SJSA1 (cell line): ENCODE results near the gene SLC19A3. TPM values are rescaled to one million over a fixed set of nuclear protein-coding genes. Genes with fewer than 3 reads are reported as not detected.
"Not testable (repeated sequence)": the region's sequence is repeated elsewhere in the genome, so short reads cannot be mapped to it uniquely, and the experiment has no call there.

ENCODE experiments used
- DNase-seq, 2 experiments: peaks; one replicate each; pipeline ENCODE4 v3.0.0-alpha.2; 2015 to 2020; ENCODE audit warnings: low spot score in 2 of 2, low read depth in 1 of 2
- H3K27ac ChIP-seq: fragments of 250-450 bp; sonication (Bioruptor Pico); 2 replicates; pipeline ENCODE4 v1.5.1; 2020; ENCODE audit warnings: mild to moderate bottlenecking, moderate library complexity
- H3K27me3 ChIP-seq: fragments of 250-450 bp; sonication (Bioruptor Pico); replicated peaks from 2 replicates; pipeline ENCODE4 v1.5.1; 2020; ENCODE audit warnings: mild to moderate bottlenecking, moderate library complexity
- H3K36me3 ChIP-seq: fragments of 250-450 bp; sonication (Bioruptor Pico); 2 replicates; pipeline ENCODE4 v1.5.1; 2020; ENCODE audit warnings: mild to moderate bottlenecking
- H3K4me1 ChIP-seq: fragments of 250-450 bp; sonication (Bioruptor Pico); replicated peaks from 2 replicates; pipeline ENCODE4 v1.6.1; 2021; ENCODE audit warnings: mild to moderate bottlenecking
- H3K4me3 ChIP-seq: fragments of 250-450 bp; sonication (Bioruptor Pico); 2 replicates; pipeline ENCODE4 v1.5.1; 2020; ENCODE audit warnings: mild to moderate bottlenecking
- H3K9me3 ChIP-seq: fragments of 250-450 bp; sonication (Bioruptor Pico); replicated peaks from 2 replicates; pipeline ENCODE4 v1.5.1; 2020; ENCODE audit warnings: mild to moderate bottlenecking
- total RNA-seq: library from RNA; depleted of rRNA; stranded (reverse); fragments of >200 nt; shearing (Covaris generic); gene quantifications from 2 replicates; pipeline ENCODE4 v1.2.3, GENCODE V29; 2014; rRNA removed

SLC19A3 gene
- total RNA-seq = not detected in 2 replicates

- H3K27ac ChIP-seq = no peak within 1 kb of the TSS
These were observed at the start of gene SLC19A3 for GRCh38 chr2:227717687-227718567. SLC19A3 (minus strand) TSS chr2:227718028; CDS start chr2:227702318, 15,710 bp downstream.

DNA sequence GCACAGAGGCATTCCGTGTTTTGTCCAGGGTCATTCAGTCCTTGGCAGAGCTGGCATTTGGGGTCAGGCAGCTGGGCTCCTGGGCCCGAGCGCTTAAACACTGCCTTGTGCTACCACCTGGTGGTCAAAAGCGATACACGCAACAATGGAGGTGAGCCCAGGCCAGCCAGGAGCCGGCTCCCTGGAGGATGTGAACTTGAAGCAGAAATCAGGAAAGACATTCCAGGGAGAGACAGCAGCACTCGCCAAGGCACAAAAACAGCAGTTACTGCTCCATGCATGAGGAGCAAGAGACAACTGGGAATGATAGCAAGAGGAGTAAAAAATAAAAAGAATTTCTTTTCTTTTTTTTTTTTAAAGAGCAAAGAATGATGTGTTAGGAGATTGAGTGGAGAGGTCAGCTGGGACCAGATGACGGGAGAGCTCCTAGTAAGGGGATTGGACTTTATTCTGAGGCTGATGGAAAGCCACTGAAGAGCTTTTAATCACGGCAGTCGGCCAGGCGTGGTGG is 48.6 kb upstream of the SLC19A3 start:
- DNase-seq = peak; percentile 58 to 76
- no peaks in the 10 kb centered on the region for H3K36me3 ChIP-seq
- peaks cover 4% of the 10 kb centered on the region; the same call in 1 of the 2 replicates for H3K4me1 ChIP-seq
- H3K27me3 ChIP-seq = no peaks in the 10 kb centered on the region
- no peak overlapping the region for H3K27ac ChIP-seq
- H3K4me3 ChIP-seq = no peak overlapping the region
- no peaks in the 10 kb centered on the region for H3K9me3 ChIP-seq

More at GRCh38 chr2:227717687-227718567, at the start of gene SLC19A3:
- H3K4me1 ChIP-seq = 0 out of 2 replicates have a peak, but pooled peaks cover 4% of the 10 kb centered on the region
- no peaks in the 10 kb centered on the region; the same call in 1 of the 2 replicates for H3K9me3 ChIP-seq
- no peaks in the 10 kb centered on the region for H3K36me3 ChIP-seq
- DNase-seq = peak; percentile 37 to 53
- peak within 1 kb of the TSS; percentile 21 for H3K4me3 ChIP-seq
- peaks cover 5% of the 10 kb centered on the region; the same call in 1 of the 2 replicates for H3K27me3 ChIP-seq

DNA sequence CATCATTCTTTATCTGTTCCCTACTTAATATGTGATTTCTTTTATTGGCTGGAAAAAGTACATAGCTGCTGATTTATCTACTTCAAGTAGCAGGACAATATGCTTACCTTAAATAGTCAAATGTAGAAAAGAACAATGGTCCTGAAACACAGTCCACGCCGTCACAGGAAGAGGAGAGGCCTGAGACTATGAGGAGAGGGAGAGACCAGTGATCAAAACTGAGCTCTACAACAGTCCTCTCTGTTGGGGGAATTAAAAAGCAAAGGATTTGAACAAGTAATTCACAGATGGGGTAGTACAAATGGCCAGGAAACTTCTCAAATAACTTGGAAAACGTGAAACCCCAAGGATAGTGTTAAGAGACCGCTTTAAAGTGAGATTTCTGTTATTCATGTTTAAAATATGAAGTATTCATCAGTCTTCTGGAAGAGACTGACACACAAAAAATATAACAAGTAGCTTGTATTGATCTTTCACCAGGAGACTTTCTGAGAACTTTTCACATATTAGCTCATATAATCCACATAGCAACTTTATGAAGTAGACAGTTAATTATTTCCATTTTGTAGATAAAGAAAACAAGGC is 48.1 kb upstream of the SLC19A3 start:
- Histone ChIP-seq H3K27ac (no peak overlapping the region), H3K36me3 (no peaks in the 10 kb centered on the region), H3K27me3 (no peaks in the 10 kb centered on the region), H3K4me1 (peaks cover 4% of the 10 kb centered on the region; the same call in 1 of the 2 replicates), H3K9me3 (no peaks in the 10 kb centered on the region), H3K4me3 (no peak overlapping the region)
- DNase-seq = no peak

DNA sequence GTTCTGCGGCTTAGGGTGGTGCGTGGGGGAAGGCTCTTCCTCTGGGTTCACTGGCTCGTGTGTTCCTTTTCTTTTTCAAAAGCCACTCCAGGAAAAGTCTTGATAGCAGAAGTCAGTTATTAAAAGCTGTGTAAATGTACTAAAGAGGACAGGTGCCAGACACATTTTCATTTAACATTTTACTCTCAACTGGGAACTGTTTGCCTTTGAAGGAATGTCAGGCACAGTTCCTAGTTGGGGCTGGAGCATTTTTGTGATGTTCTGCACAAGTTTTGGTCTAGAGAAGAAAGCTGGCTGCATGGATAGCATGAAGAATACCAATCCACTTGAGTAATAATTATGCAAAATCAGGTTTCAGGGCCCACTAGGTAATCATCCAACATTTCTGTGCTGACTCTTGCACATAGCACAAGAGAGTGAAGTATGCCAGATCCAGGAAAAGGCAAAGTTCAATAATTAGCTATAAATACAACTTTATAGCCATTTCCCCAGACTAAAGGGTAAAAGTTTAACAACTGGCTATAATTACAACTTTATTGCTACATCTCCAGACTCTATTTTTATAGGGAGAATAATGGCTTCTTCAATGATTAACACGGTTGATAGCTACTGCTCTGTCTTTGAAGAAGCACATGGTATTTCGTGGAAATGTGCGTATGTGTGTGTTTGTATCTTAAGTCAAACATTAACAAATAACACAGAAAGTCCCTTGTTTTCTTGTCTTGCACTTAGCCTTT is 44.1 kb upstream of the SLC19A3 start:
- H3K4me1 ChIP-seq = peaks cover 4% of the 10 kb centered on the region; the same call in 1 of the 2 replicates
- no peaks in the 10 kb centered on the region for H3K27me3 ChIP-seq
- no peak for DNase-seq
- H3K4me3 ChIP-seq = no peak overlapping the region
- no peak overlapping the region for H3K27ac ChIP-seq
- no peaks in the 10 kb centered on the region for H3K36me3 ChIP-seq
- H3K9me3 ChIP-seq = no peaks in the 10 kb centered on the region

DNA sequence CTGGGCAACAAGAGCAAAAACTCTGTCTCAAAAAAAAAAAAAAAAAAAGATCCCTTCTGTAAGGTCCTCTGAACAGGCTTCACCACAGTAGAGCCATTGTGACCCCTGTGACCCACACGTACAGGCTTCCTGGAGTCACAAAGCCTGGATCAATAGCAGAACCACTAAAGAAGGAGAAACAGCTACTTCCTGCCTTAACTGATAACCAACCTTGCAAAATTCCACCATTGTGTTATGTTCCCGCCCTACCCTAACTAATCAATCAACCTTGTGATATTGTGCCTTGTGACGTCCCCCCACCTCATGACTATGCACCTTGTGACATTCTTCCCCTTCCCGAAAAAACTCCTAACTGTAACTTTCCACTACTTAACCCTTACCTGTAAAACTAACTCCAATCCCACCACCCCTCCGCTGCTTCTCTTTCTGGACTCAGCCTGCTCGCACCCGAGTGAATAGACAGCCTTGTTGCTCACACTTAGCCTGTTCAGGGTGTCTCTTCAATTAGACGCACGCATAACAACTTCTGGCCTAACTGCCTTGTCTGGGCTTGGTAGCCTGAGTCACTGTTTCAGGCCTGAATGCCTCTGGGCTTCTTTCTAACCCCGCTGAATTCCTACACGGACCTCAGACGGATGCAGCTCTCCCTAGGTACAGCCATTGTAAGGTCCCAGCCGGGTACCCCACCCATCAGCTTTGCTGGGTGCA is 41.7 kb upstream of the SLC19A3 start:
- no peaks in the 10 kb centered on the region for H3K36me3 ChIP-seq
- no peaks in the 10 kb centered on the region for H3K9me3 ChIP-seq
- no peak overlapping the region for H3K27ac ChIP-seq
- no peaks in the 10 kb centered on the region for H3K4me1 ChIP-seq
- H3K27me3 ChIP-seq = no peaks in the 10 kb centered on the region
- no peak for DNase-seq
- no peak overlapping the region for H3K4me3 ChIP-seq

DNA sequence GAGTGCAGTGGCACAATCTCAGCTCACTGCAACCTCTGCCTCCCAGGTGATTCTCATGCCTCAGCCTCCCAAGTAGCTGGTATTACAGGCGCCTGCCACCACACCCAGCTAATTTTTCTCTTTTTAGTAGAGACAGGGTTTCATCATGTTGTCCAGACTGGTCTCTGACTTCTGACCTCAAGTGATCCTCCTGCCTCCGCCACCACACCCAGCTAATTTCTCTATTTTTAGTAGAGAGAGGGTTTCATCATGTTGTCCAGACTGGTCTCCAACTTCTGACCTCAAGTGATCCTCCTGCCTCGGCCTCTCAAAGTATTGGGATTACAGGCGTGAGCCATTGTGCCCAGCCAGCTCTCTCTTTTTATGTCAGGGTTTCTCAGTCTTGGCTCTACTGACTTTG is 38.4 kb upstream of the SLC19A3 start:
- DNase-seq, H3K27ac ChIP-seq, H3K27me3 ChIP-seq, H3K4me3 ChIP-seq, H3K9me3 ChIP-seq, H3K36me3 ChIP-seq, H3K4me1 ChIP-seq: not testable (repeated sequence)

GRCh38 chr2:227748079-227748478 is 30.3 kb upstream of the SLC19A3 start:
- DNase-seq = no peak
- Histone ChIP-seq H3K9me3 (no peaks in the 10 kb centered on the region; the same call in 1 of the 2 replicates), H3K4me3 (no peak overlapping the region), H3K36me3 (no peaks in the 10 kb centered on the region), H3K27me3 (no peaks in the 10 kb centered on the region), H3K4me1 (no peaks in the 10 kb centered on the region), H3K27ac (no peak overlapping the region)

DNA sequence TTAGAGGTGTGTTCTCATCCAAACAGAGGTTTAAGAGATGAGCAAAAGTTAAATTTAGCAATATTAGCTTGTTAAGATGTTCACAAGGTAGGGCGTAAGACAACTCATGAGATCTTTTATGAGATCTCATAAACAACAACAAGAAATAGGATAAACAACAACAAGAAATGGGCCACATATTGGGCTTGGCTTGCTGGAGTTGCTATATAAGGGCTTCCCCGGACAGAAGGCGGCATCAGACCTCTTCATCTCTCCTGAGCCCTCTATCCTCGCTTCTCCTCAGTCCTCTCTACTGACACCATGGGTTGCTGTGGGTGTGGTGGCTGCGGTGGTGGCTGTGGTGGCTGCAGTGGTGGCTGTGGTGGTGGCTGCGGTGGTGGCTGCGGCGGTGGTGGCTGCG is 27.8 kb upstream of the SLC19A3 start, which contains the start of gene SCYGR8:
TSS of gene SCYGR8 (plus strand) at position 301 of the 400 bp plus-strand sequence. CDS start at position 301, 0 bp downstream.
- H3K4me1 ChIP-seq = no peaks in the 10 kb centered on the region

GRCh38 chr2:227740705-227741104 is 22.9 kb upstream of the SLC19A3 start:
- not testable (repeated sequence) for H3K4me1 ChIP-seq, H3K27ac ChIP-seq, H3K36me3 ChIP-seq, H3K27me3 ChIP-seq, DNase-seq, H3K9me3 ChIP-seq, H3K4me3 ChIP-seq

More for the DNA sequence above, 27.8 kb upstream of the SLC19A3 start, which contains the start of gene SCYGR8:
- no peaks in the 10 kb centered on the region for H3K27me3 ChIP-seq
- DNase-seq = no peak
- H3K27ac ChIP-seq = no peak within 1 kb of the TSS
- H3K9me3 ChIP-seq = no peaks in the 10 kb centered on the region; the same call in 1 of the 2 replicates
- no peaks in the 10 kb centered on the region for H3K36me3 ChIP-seq
- no peak within 1 kb of the TSS for H3K4me3 ChIP-seq

DNA sequence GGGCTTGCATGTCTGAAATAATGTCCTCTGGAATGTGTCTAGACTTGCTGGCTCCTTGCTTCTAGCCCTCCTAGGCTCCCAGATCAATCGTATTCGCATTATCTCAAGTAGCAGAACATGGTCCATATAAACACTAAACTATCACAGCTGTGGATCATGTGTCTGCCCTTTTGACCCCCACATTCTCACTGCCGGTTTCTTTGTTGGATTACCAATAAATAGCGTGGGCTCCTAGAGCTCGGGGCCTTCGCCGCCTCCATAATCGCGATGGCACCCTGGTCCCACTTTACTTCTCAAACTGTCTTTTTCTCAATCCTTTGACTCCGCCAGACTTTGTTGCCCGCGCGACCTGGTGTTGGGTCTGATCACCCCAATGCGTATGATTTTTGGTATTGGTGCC is 21.5 kb upstream of the SLC19A3 start:
- Histone ChIP-seq H3K27me3 (no peaks in the 10 kb centered on the region), H3K27ac (no peak overlapping the region), H3K4me3 (no peak overlapping the region), H3K4me1 (no peaks in the 10 kb centered on the region), H3K9me3 (no peaks in the 10 kb centered on the region), H3K36me3 (no peaks in the 10 kb centered on the region)
- DNase-seq = no peak

- Histone ChIP-seq H3K4me1 (no peaks in the 10 kb centered on the region), H3K27me3 (0 out of 2 replicates have a peak, but pooled peaks cover 2% of the 10 kb centered on the region), H3K4me3 (no peak within 1 kb of the TSS), H3K27ac (no peak within 1 kb of the TSS), H3K36me3 (no peaks in the 10 kb centered on the region), H3K9me3 (no peaks in the 10 kb centered on the region)
- no peak for DNase-seq
These were observed 10.2 kb upstream of the SLC19A3 start, which contains the start of gene SCYGR7 for GRCh38 chr2:227728035-227728434. SCYGR7 (plus strand) TSS chr2:227728335; CDS start chr2:227728335, 0 bp downstream.

GRCh38 chr2:227724394-227725039 is 6.7 kb upstream of the SLC19A3 start, which contains the start of gene SCYGR6:
SCYGR6 (minus strand) TSS chr2:227724757; CDS start chr2:227724757, 0 bp downstream.
- H3K4me1 ChIP-seq = no peaks in the 10 kb centered on the region
- H3K27me3 ChIP-seq = 0 out of 2 replicates have a peak, but pooled peaks cover 2% of the 10 kb centered on the region
- no peak within 1 kb of the TSS for H3K27ac ChIP-seq
- no peaks in the 10 kb centered on the region for H3K9me3 ChIP-seq
- H3K4me3 ChIP-seq = no peak within 1 kb of the TSS
- no peaks in the 10 kb centered on the region for H3K36me3 ChIP-seq
- no peak for DNase-seq
